ENCODE data around the gene TPPP2.

Gene TPPP2

DNA sequence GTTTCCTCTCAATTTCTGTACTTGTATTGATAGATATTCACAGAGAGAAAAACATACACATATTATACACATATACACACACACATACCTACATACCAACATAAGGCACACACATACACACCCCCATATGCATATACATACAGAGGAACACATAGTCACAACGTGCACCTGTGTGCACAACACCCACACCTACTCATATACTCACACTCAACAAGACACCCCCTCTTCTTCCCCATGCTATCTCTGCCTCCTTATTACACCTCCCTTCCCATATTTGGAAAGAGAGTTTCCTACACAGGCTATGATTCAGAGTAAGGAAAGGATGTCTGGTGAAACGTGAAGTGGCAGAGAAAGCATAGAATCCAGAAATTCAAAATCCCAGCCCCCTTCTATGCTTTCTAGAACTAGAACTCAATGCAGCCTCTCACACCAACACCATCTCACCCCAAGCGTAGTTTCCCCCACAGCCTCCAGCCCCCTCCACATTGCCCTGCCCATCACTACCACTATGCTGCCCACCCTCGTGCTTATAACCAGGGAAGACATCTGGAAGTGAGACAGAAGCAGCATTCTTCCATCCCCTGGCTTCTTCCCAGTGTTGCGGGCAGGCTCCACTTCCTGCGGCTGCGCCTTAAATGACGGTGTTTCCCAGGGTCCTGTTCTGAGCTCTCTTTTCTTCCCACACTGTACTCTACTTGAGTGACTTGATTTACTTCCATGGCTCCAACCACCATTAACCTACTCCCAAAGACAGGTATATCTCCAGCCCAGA, 30.0 kb downstream of the TPPP2 start:
- peak; percentile 31 for DNase-seq

DNA sequence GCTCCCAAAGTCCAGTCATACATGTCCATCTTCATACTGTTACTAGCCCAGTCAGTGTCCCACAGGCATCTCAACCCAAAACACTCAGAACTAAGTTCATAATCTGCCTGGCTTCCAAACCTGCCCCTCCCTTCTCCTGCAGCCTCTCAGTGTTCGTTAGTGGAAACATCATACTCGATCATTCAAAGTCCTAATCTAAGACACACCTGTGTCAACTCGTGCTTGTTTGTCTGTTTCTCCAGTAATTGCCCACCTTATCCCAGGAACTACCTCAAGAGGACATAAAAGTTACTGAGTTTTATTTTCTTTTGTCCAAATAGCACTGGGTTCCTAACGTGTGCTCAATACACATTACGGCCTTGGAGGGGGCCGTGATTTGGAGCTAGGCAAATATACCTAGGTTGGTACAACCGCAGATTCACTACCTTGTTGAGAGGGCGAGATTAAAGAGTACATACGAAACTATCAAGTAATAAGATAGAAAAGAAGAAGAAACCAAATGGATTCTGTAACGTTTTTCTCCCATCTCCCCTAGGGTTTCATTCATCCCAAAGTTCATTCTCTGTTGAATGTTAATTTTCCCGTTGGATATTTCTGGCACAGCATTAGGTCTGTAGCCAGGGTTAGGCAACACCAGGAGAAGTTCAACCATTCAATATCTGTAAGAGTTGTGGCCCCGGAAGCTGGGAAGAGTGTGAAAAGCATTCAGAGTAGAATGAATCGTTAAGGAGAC, 30.8 kb downstream of the TPPP2 start:
- DNase-seq, result no peak

DNA sequence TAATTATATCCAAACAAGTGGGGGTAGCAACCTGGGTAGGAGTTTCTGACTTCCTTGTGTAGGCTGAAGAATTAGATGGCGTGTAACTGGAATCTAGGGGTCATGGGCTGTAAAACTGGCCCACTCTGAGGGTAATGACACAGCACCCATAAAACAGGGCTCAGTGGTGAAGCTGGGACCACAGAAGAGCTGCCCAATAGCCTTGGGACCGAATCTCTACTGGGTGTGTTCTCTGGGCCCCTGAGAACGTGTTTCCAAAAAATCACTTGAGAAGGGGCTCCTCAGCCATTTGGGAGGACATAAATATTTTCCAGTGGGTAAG, 31.3 kb downstream of the TPPP2 start:
- DNase-seq, result no peak

DNA sequence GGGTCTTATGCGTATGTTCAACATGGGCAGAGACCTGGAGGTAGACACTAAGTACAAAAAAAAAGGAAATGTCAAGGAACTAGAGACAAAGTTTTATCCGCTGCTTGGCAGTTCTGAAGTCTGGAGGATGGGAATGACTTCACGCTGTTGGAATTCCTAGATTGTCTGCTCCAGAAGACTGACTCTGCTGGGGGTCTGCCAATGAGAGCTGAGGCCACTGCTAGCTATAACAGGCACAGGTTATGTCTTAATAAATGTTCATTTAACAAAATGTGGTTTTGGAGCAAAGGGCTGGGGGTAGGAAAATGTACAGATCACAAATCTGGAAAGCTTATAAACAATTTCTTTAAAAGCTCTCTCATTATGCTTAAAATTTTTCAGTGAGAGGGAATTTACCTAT, 33.5 kb downstream of the TPPP2 start:
- DNase-seq, result peak; percentile 92

DNA sequence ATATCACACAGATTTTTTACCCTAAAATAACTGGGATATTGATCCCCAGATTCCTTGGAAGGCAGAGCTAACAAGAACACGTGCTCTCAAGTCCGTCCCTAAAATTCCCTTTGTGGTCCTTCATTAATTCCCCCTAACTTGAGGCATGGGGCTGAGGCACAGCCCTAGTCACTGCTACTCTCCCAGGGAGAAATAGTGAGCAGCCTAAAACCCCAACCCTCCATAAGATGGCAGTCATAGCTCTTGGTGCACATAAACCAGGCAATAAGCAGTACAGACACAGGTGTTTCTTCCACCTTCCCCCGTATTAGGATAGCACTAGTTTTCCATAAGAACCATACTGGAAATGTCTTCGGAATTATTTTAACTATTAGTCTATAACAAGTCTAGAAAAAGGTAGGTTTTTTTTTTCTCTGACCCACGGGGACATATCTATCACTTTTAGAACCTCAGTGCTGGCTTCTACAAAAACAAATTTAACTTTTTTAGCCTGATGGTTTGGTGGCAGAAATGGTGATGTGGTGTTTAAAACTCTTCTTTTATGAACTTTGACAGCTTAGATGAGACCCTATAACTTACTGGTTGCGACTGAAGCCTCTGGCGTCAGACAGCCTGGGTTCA, 37.0 kb downstream of the TPPP2 start:
- no peak for DNase-seq

DNA sequence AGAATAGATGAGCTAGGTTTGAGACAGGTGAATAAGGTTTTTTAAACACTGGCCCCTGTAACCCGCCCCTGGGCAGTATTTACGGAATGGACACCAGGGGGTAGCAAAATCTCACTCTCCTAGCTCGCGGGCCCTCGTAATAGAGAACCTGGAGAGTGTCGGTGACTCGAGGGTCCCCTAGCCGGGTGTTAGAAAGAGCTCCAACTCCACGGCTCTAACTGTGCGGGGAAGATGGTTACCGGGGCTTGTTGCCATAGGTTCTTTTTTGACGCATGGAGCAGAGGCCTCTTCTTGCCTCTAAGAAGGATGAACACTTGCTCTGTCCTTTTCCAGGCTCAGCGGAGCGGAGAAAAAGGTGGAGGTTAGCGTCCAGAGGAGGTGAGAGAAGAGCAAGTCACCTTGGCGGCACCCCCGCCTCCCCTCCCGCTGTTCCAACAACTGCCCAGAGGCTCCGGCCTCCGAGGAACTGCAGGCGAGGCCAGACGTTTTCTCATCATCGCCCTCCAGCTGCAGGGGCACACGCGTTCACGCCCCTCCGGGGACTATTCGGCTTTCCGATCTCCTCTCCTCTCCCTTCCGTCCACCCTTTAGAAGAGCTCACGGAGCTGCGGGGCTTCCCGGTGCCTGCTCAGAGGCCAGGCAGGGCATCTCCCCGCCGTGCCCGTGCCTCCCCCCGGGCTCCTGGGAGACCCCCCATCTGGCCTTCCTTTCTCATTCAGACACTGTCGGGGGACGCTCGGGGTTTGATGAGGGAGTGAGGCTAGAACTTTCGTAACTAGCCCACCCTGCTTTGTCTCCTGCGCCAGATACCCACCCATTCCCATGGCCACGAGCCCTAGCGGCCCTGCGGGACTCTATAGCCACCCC, 38.7 kb downstream of the TPPP2 start:
- peak; percentile 67 for DNase-seq

DNA sequence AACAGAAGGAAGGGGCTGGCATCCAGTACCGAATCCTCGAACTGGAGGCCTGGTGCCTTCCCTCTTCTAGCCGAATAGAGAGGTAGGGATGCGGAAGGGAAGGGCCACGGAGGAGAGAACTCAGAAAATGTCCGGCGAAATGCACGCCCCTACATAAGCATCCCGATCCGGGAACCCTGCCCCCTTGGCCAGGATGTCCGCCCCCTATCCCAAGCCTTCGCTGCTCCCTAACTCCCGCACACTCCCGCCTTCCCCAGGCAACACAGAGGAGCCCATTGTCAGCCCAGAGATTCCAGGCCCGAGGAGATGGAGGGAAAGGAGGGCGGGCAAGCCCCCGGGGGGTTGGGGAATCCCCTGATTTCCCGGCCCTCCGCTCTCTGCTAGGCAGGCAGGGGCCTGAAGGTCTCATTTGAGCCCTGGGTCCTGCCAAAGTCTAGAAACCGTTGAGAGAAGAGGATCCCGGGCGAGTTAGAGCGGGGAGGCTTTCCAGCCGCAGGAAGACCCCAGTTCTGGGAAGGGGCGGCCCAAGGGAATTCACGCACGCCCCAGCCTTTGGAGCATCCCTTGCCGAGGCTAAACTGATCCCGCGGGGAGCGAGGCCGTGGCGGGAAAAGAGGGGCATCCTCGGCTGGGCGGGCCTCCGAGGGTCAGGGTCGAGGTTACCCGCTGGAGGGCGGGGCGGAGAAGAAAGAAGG, 39.5 kb downstream of the TPPP2 start:
- peak; percentile 56 for DNase-seq

DNA sequence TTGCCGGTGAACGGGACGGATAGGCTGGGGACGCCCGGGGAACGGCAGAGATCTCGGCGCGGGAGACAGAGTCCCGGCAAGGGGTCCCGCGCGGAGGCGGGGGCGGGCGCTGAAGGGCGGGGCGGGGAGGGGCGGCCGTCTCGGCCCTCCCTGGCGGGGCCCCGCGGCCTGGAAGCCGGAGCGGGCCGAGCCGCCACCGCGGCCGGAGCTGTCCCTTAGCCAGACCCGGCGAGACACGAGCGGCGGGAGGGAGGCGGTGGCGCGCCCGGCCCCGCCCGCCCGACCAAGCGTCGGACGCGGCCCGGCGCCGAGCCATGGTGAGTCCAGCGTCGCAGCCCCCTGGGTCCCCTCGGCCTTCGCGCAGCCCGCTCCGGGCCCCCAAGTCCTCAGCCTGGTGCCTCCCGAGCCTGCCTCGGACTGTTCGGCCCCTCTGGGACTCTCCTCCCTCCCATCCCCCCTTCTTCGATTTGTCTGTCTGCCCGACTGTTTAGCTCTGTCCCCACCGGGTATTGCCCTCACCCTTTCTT, 40.1 kb downstream of the TPPP2 start, which contains the start of gene ARHGEF40:
TSS of gene ARHGEF40 (plus strand) at position 222 of the 527 bp plus-strand sequence. CDS start at position 315, 93 bp downstream.
- peak; percentile 63 for DNase-seq

DNA sequence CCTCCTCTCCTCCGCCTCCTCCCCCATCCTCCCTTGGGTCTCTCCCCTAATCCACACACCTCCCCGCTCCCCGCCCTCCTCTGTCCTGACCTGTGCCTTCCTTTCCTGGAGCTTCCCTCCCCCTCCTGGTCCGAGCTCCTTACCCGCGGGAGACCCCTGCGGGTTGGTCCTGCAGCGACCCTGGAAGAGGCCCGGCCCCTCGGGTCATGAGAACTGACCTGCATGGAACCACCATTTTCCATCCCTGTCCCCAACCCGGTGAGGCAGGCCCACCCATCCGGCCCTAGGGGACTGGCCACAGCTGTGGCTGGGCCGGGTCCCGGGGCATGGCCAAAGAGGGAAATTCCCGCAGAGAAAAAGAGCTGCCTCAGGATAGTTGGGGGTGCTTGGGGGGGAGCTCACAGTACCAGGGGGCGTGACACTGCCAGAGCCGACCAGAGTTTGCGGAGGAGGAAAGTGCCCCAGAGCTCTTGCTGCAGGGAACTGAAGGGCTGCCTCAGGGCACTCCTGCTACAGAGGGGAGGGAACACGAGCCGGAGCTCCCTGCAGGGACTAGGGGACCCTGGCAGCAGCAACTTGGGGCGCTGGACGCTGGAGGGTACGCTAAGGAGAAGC, 40.7 kb downstream of the TPPP2 start:
- peak; percentile 71 for DNase-seq

DNA sequence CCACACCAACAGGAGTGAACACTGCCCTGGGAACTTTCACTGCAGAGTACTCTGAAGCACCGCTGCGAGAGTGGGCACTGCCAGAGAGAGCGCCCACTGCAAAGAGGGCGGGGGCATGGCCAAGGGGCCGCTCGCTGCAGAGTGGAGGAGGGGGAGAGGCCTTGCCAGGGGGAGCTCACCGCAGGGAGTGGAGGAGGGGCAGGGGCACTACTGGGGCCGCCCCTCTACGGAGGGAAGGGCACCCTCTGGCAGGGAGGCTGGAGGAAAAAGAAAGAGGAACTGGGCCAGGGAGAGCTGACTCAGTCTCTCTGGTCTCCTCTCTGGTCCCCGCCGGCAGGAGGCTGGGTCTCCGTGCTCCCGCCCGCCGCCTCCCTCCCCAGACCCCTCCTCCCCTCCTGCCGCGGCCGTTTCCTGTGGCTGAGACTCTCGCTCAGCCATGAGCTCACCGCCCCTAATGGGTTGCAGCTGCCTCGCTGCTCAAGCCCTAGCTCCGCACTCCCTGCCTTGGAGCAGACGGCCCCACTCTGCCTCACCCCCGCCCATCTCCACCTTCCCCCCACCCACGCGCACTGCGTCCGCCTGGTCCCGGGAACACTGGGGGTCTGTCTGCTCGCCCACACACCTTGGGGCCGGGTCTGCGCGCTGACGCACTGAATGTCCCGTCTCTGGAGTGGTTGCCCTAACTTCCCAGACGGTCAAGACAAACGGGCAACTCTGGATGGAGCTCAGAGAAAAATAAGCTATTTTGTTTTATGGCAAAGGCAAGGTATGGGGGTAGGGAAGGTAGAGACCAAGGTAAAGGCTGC, 41.4 kb downstream of the TPPP2 start:
- peak; percentile 95 for DNase-seq

DNA sequence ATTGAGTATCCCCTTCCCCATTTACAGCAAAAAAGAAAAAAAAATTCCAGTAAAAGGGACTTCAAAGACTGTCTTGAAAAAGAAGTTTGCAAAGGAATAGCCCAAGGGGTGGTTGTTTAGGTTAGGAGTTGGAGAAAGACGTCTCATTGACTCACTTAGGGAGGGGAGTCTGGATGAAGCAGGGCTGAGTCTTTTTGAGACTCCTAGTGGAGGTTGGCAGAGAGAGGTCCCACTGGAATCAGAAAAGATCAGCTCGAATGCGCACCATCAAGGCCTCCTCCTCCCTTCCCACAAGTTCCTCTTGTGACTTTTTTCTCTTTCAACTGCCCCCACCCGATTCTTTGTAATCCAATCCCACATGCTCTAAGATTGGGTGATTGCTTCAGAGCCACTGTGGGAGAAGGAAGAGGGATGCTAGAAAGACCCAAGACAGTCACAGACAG, 42.0 kb downstream of the TPPP2 start:
- peak; percentile 65 for DNase-seq

DNA sequence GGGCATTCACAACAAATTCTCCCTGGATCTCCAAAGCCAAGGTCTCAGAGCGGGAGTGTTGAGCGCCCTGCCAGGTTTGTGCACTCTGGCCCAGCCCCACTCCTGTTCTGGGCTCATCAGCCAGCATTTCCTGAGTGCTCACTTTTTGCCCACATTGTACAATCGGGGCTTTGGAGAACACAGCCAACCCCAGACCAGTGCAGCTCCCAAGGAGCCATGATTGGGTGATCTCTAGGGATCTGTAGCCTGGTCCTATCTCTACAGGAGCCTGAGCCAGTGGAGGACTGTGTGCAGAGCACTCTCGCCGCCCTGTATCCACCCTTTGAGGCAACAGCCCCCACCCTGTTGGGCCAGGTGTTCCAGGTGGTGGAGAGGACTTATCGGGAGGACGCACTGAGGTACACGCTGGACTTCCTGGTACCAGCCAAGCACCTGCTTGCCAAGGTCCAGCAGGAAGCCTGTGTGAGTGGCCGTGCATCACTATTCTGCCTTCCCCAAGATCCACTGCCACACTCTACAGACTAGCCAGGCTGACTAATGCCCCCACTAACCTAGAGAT, 42.8 kb downstream of the TPPP2 start:
- no peak for DNase-seq

DNA sequence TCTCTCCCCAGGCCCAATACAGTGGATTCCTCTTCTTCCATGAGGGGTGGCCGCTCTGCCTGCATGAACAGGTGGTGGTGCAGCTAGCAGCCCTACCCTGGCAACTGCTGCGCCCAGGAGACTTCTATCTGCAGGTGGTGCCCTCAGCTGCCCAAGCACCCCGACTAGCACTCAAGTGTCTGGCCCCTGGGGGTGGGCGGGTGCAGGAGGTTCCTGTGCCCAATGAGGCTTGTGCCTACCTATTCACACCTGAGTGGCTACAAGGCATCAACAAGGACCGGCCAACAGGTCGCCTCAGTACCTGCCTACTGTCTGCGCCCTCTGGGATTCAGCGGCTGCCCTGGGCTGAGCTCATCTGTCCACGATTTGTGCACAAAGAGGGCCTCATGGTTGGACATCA, 43.9 kb downstream of the TPPP2 start:
- DNase-seq, result no peak

DNA sequence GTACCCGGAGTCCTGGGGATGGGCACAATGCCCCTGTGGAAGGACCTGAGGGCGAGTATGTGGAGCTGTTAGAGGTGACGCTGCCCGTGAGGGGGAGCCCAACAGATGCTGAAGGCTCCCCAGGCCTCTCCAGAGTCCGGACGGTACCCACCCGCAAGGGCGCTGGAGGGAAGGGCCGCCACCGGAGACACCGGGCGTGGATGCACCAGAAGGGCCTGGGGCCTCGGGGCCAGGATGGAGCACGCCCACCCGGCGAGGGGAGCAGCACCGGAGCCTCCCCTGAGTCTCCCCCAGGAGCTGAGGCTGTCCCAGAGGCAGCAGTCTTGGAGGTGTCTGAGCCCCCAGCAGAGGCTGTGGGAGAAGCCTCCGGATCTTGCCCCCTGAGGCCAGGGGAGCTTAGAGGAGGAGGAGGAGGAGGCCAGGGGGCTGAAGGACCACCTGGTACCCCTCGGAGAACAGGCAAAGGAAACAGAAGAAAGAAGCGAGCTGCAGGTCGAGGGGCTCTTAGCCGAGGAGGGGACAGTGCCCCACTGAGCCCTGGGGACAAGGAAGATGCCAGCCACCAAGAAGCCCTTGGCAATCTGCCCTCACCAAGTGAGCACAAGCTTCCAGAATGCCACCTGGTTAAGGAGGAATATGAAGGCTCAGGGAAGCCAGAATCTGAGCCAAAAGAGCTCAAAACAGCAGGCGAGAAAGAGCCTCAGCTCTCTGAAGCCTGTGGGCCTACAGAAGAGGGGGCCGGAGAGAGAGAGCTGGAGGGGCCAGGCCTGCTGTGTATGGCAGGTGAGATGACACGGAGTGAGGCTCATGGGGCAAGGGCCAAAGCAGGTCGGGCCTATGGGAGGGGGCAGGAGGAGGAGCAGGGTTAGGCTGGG, 44.6 kb downstream of the TPPP2 start:
- DNase-seq, result no peak

DNA sequence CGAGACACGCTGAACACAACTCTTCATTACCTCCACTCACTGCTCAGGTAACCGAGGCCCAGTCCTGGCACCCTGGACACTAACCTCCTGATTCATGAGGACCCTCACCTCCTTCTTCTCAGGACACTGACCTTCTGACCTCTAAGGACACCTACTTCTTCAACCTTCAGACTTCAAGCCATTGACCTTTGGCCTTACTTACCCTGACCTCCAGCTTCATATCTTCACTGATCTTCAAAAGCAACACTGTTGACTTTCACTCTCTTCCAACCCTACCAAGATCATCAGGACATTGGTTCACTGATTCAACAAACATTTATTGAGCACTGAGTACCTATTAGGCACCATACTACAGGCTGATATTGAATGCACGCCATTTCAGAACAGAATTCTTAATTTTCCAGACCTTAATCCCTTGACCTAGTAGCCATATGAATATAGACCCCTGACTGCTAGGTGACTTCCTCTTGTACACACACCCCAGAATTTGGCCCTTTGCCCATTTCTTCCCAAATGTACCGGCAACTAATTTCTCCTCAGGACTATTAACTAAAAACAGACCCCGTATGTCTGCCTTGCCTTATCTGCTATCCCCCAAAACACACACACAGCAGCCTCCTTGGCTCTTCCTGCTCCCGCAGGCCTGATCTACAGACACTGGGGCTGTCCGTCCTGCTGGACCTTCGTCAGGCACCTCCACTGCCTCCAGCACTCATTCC, 45.9 kb downstream of the TPPP2 start:
- DNase-seq, result no peak

DNA sequence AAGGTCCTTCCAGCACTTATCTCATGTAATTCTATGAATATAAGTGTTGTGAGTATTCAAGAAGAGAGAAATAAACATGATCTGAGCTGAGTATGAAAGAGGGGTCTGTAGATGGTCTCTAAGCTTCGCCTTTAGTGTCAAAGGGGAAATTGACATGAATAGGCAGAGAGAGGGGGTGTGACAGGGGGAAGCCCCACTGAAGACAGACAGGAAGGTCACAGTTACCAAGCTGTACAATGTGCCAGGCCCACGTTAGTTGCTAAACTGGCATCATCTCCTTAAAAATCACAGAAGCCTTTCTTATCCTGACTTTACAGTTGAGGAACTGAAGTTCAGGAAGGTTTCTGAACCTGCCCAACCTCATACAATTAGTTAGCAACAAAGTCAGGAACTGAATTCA, 47.7 kb downstream of the TPPP2 start:
- DNase-seq, result no peak

DNA sequence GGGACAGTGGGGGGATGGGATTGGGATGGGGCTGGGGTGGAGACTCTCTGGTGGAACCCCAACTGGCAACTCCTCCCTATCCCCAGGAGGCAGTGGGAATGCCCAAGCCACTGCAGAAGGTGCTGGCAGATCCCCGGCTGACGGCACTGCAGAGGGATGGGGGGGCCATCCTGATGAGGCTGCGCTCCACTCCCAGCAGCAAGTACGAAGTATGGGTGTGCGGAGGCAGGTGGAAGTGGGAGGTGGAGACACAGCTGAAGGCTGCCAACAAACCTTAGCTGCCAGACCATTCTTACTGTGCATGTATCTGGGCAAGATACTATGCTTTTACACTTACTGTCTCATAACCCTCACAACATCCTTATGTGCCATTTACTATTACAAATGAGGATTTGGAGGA, 48.3 kb downstream of the TPPP2 start:
- no peak for DNase-seq

DNA sequence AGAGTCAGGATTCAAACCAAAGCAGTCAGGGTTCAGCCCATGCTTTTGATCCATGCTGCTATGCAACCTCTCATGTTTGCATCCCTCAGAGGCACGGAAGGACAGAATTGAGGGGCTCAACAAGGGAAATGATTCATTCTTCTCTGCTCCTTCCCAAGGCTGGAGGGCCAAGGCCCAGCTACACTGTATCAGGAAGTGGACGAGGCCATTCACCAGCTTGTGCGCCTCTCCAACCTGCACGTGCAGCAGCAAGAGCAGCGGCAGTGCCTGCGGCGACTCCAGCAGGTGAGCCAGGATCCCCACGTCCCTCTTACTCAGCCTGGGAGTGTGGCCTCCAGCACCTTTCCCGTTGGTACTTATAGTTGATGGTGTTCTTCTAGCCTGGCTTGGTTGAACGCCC, 48.7 kb downstream of the TPPP2 start:
- no peak for DNase-seq

Data from EL (cell line).